Upper lobe of left lung (tissue), 4 donors: Measurements from ENCODE around the gene AGAP3.

Experiments used
- POLR2A ChIP-seq, 4 donors: fragments of 450-650 bp; IDR thresholded peaks; one replicate each; pipeline ENCODE4 v1.5.1; 2016 to 2017; ENCODE audit warnings: antibody characterized with exemption in 4 of 4, mild to moderate bottlenecking in 2 of 4
- POLR2AphosphoS5 ChIP-seq, 2 donors: sonication (generic); formaldehyde crosslinking; IDR thresholded peaks; one replicate each; pipeline ENCODE4 v1.5.1; 2017; ENCODE audit warnings: antibody characterized with exemption in 2 of 2
- TF ChIP-seq, protein P1 (sequence below), 6 experiments: fragments of 450-650 bp in 4 of 6; fragments of 200-600 bp in 2 of 6; sonication (generic) in 2 of 6; IDR thresholded peaks; one replicate each; pipeline ENCODE4 v1.5.1; 2016 to 2019; ENCODE audit warnings: antibody characterized with exemption in 6 of 6

DNA sequence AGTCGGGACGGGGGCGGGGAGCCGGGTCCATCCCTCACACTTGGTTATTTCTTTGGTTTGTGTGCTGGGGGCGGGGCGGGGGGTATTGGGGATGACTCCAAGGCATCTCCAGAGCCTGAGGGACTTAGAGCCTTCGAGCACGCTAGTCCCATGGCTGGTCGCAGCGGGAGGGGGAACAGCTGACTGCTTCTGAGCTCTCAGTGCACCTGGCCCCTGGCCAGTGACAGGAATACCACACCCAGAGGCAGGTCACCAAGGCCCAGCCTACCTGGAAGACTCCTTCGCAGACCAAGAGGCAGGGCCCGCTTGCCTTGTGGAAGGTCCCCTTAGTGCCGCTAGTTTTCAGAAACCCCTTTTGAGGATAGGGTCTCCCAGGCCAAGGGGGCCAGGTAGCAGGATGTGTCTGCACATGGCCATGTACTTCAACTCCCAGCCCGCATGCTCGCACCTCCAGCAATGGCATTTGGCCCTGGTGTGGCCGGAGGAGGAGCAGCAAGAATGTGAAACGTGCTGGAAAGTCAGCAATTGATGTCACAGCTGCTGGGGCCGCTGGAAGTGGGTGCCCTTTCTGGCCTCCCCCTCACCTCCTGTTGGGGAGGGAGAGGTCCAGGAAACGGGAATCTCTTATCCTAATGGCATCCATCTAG lies 40.3 kb downstream of the AGAP3 start:
- TF ChIP-seq, protein P1, sequence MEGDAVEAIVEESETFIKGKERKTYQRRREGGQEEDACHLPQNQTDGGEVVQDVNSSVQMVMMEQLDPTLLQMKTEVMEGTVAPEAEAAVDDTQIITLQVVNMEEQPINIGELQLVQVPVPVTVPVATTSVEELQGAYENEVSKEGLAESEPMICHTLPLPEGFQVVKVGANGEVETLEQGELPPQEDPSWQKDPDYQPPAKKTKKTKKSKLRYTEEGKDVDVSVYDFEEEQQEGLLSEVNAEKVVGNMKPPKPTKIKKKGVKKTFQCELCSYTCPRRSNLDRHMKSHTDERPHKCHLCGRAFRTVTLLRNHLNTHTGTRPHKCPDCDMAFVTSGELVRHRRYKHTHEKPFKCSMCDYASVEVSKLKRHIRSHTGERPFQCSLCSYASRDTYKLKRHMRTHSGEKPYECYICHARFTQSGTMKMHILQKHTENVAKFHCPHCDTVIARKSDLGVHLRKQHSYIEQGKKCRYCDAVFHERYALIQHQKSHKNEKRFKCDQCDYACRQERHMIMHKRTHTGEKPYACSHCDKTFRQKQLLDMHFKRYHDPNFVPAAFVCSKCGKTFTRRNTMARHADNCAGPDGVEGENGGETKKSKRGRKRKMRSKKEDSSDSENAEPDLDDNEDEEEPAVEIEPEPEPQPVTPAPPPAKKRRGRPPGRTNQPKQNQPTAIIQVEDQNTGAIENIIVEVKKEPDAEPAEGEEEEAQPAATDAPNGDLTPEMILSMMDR (IDR thresholded peaks at IDR 0.05), result no peak
- TF ChIP-seq POLR2AphosphoS5 (IDR thresholded peaks at IDR 0.05), result no peak
- TF ChIP-seq POLR2A (IDR thresholded peaks at IDR 0.05), result no peak
